SW 1271 (cell line): ENCODE data around the gene UGT2B7.
"Not testable (repeated sequence)": the region's sequence is repeated elsewhere in the genome, so short reads cannot be mapped to it uniquely, and the experiment has no call there.

Experiments used
- DNase-seq, 2 experiments: peaks; one replicate each; lab custom pipeline; 2025; lab: John Stamatoyannopoulos, UW

The UGT2B7 gene

GRCh38 chr4:69088473-69088872, 7.8 kb upstream of the UGT2B7 start:
- DNase-seq: no peak

DNA sequence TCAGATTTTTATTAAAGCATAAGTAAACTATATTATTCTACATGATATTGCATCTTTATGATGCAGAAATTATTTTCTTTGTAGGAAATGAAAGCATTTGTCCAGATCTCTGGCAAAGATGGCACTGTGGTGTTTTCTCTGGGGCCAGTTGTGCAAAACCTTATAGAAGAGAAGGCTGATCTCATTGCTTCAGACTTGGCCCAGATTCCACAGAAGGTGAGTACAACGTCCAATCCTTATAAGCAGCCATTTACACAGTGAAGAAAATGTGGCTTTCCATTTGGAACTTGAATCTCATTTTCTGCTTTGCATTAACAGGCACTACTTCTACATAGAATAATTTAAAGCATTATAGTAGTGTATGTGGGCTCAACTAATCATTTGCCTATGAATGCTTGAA, 6.9 kb upstream of the UGT2B7 start:
- DNase-seq: no peak

DNA sequence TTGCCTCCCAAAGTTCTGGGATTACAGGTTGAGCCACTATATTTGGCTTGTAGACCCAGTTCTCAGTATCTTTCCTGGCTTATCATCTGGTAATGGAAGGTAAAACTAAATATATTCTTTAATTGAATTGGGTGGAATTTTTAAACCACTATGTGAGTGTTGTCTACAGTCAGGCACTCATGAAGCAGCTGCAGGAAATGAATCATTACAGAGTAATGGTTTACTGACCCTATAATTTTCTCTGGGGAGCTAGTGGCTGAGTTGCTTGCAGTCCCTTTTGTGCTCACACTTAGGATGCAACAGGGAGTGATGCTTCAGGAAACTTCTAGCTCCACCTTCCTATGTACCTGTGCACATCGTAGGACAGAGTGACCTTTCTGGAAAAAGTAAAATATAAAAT, 4.1 kb upstream of the UGT2B7 start:
- DNase-seq: peak in 1 of 2 experiments; percentile 39

- no peak for DNase-seq
These were observed 3.2 kb upstream of the UGT2B7 start for GRCh38 chr4:69092980-69093568.

DNA sequence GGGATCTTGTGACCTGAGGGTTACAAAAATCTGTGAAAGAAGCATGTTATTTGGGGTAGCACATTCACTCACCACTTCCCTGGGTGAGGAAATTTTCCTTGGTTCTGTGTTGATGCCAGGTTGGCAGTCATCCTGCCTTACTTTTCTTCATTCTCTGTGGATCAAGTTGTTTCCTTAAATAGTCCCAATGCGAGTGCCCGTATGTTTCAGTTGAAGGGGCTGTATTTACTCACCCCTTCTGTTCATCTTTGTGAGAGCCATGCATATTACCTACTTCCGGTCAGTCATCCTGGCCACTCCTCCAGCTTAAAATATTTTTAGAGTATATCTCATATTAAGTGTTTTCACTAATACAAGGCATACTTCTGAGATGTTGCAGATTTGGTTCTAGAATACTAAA, 2.6 kb upstream of the UGT2B7 start:
- DNase-seq: no peak

DNA sequence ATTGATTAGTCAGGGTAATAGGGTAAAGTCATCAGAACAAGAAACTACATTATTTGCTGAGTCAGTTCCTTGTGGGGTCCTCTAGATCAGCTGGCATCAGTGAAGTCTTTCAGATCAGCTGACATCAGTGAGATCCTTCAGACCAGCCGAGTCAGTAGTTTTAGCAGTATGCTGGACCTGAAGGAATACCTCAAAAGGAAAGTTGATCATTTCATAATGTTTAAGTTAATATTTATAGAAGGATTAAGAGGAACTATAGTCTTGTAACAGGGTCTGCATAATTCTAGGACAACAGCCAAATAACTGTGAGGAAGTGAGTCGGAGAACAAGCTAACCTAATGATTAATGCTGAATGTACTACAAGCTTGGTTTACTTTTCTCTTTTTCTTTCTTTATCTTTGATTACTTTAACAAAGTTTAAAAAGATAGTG, 958 bp upstream of the UGT2B7 start:
- peak in 1 of 2 experiments; percentile 21 for DNase-seq

GRCh38 chr4:69096810-69097209, 536 bp downstream of the UGT2B7 start:
- DNase-seq: no peak

- DNase-seq: no peak
These were observed 2.2 kb downstream of the UGT2B7 start for GRCh38 chr4:69098470-69098869.

GRCh38 chr4:69099910-69100309, 3.6 kb downstream of the UGT2B7 start:
- no peak for DNase-seq

DNA sequence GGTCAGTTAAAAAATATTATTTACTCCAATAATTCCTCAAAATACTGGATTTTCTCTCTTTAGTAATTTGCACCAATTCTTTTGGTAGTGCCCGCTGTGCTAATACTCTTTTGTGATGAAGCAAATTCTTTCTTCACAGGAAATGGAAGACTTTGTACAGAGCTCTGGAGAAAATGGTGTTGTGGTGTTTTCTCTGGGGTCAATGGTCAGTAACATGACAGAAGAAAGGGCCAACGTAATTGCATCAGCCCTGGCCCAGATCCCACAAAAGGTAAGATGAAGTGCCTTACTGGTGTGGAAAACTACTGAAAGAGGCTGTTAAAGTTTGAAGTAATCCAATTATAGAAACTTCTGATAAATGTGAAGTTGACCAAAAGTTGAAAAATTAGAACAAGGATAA, 6.4 kb downstream of the UGT2B7 start:
- not testable (repeated sequence) for DNase-seq

DNA sequence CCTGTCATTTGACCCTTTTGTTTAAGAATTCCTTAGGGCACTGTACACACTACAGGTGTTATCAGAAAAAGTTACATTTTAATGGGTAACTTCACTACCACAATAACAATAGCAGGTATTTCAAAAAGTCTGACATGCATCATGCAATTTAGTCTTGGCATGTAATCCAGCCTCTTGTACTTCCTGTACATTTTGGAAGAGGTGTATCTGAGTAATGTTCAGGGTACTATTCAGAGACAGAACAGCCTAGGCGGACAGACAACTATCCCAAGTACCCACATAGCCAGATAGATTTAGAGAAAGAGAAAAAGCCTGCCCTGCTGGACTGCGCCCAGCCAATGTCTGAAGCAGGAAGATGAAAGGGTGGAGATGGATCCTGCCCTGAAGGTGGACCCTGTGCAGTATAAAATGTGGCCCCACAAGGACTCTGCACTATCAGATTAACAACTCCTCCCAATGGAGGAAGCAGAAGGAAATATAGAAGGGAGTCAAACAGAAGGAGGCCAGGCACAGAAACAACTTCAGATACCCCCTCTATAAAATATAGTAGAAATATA, 8.5 kb downstream of the UGT2B7 start:
- DNase-seq: no peak

GRCh38 chr4:69115151-69115850, 19.0 kb downstream of the UGT2B7 start:
- not testable (repeated sequence) for DNase-seq

GRCh38 chr4:69115851-69116213, 19.6 kb downstream of the UGT2B7 start:
- no peak for DNase-seq

- no peak for DNase-seq
These were observed 20.5 kb downstream of the UGT2B7 start for GRCh38 chr4:69116645-69117321.

- DNase-seq: no peak
These were observed 24.6 kb downstream of the UGT2B7 start for GRCh38 chr4:69120870-69121269.

- DNase-seq: no peak
These were observed 26.2 kb downstream of the UGT2B7 start for GRCh38 chr4:69122476-69122875.

DNA sequence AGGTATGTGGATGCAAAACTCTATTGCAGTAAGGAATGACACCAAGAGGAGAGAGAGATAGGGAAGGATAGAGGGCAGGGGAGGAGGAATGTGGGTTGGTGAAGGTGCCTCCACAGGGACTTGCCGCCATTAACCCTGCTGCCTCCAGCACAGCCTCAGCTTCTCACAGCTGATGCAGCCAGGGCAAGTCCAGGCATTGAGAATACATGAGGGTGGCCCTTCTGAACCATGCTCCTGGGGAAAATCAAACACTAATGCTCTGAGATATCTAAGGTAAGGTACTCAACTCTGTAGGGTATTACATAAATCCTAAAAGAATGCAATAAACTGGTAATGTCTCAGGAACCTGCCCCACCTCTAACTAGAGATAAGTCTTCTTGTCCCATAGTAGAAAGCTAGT, 28.7 kb downstream of the UGT2B7 start:
- DNase-seq: no peak

GRCh38 chr4:69126024-69126423, 29.8 kb downstream of the UGT2B7 start:
- no peak for DNase-seq

DNA sequence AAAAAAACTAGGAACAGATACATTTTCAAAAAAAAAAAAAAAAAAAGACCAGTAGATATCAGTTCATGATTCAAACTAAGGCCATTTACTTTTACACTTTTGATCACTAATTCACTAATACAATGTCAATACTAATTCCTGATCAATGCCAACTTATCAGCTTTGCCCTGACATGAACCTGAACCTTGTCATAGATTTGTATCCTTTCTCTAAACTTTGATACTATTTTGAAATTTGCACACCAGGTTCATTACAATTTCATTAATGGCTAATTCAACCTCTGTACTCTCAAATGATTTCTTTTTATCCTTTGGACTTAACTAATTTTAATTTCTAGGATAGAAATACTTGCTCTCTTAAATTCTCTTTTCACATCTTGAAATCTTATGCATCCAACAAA, 37.7 kb downstream of the UGT2B7 start:
- no peak for DNase-seq

DNA sequence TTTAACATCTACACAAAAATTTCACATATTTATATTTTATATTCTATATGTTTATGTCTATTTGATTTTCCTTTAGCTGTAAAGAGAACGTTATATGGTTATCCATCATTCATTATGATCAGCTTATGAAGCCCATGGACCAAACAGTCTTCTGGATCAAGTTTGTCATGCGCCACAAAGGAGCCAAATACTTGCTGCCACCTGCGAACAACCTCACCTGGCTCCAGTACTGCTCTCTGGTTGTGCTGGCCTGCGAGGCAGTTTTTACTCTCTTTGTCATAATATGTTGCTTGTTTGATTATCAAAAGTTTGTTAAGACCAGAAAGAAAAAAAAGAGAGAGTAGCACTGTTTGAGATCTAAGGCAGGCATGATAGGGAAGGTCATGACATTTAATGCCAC, 38.2 kb downstream of the UGT2B7 start:
- no peak for DNase-seq

DNA sequence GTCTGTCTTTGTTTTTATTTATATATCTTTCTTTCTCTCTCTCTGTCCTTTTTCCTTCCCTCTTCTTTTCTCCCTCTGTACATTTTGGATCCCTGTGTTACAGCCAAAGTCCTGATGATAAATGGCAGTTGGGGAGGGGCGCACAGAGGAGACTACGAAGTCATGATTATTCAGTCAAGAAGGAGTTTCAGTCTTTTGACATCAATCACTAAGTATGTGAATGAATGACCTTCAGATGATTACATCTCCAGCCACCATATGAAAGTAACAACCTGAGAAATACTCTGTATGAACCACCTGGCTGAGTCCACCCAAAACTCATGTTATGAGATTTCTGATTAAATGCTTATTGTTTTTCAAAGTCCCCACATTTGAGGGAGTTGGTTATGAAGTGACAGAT, 45.0 kb downstream of the UGT2B7 start:
- no peak for DNase-seq

- DNase-seq: no peak
These were observed 51.1 kb downstream of the UGT2B7 start for GRCh38 chr4:69147334-69147733.

- DNase-seq: no peak
These were observed 57.7 kb downstream of the UGT2B7 start for GRCh38 chr4:69154021-69154420.
